ENCODE data around the gene RAB20. TPM values are rescaled to one million over a fixed set of nuclear protein-coding genes. Genes with fewer than 3 reads are reported as not detected.

The RAB20 gene
- polyA plus RNA-seq, 1 experiment = 2.2 TPM

- ChIA-PET POLR2A (no interaction called here), CTCF (no interaction called here)
- TF ChIP-seq CTCF (IDR thresholded peaks at IDR 0.05; ENCODE audit: low read depth, low read length) = no peak
- Histone ChIP-seq H3K9me3 (ENCODE audit: control insufficient read depth, insufficient read depth, low read length) (peaks cover 6% of the 10 kb centered on the region; the same call in 1 of the 2 replicates), H3K4me3 (ENCODE audit: low read depth, low read length) (no peak overlapping the region), H3K27ac (ENCODE audit: low read depth, low read length) (no peak overlapping the region), H3K27me3 (ENCODE audit: control insufficient read depth, insufficient read depth, low read length) (no peaks in the 10 kb centered on the region)
- DNase-seq (ENCODE audit: low read depth, low spot score) = no peak
Observed at GRCh38 chr13:110542169-110542796, 19.2 kb downstream of the RAB20 start.

DNA sequence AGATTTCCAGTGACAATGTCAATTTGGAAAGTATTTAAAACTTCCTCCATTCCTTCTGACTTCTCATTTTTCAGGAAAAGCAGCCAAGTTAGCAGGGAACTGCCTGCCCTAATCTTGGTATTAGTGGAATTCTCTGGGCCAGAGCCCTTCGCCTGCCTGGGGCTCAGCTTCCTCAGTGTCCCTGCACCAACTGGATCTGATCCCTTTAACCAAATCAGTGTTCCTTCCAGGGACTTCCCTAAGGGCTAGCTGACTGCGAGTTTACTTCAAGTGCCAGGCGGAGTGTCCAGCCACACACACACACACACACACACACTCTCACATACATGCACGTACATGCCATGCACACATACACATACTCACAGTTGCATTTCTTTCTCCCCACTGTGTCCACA is 20.0 kb downstream of the RAB20 start:
- Histone ChIP-seq H3K27ac (ENCODE audit: low read depth, low read length) (no peak overlapping the region), H3K27me3 (ENCODE audit: control insufficient read depth, insufficient read depth, low read length) (no peaks in the 10 kb centered on the region), H3K9me3 (ENCODE audit: control insufficient read depth, insufficient read depth, low read length) (peaks cover 6% of the 10 kb centered on the region; the same call in 1 of the 2 replicates), H3K4me3 (ENCODE audit: low read depth, low read length) (no peak overlapping the region)
- TF ChIP-seq CTCF (IDR thresholded peaks at IDR 0.05; ENCODE audit: low read depth, low read length) = no peak
- ChIA-PET POLR2A (no interaction called here), CTCF (interaction anchor here (0.6 kb wide), 1 partner anchor 51 kb away, joined by 4 read pairs; no protein-coding TSS in a partner anchor)
- DNase-seq (ENCODE audit: low read depth, low spot score) = no peak

DNA sequence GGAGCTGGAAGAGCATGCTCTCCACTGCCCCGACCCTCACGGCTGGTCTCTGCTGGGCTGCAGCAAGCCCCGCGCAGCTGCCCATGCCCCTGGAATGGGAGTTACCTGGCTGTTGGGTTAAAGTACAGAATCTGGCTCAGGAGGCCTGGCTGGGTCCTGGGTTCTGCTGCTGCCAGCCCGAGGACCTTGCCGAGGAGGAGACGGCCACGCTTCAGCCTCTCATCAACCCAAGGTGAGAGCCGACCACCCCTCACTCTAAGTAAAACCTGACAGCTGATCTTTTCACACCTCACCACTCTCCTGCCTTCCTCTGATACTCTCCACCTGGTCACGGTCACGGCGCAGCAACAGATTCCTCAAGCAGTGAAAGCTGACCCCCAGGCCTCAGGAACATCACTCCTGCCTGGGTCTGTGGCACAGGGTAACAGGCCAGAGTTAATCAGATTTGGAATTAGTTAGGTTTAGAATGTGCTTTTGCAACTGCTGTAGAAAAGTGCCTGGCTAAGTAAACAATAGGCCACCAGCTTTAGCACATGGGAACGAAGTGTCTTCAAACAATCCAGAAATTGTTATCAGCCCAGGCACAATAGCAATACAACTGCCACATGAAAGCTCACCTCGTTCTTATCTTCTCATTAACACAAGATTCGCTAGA is 20.5 kb downstream of the RAB20 start:
- CTCF ChIA-PET = interaction anchor here (0.6 kb wide), 1 partner anchor 52 kb away, joined by 4 read pairs; no protein-coding TSS in a partner anchor
- no peak for DNase-seq (ENCODE audit: low read depth, low spot score)
- H3K27me3 ChIP-seq (ENCODE audit: control insufficient read depth, insufficient read depth, low read length) = no peaks in the 10 kb centered on the region
- POLR2A ChIA-PET = no interaction called here
- no peak overlapping the region for H3K4me3 ChIP-seq (ENCODE audit: low read depth, low read length)
- H3K9me3 ChIP-seq (ENCODE audit: control insufficient read depth, insufficient read depth, low read length) = peaks cover 6% of the 10 kb centered on the region; the same call in 1 of the 2 replicates
- no peak overlapping the region for H3K27ac ChIP-seq (ENCODE audit: low read depth, low read length)
- no peak for TF ChIP-seq CTCF (IDR thresholded peaks at IDR 0.05; ENCODE audit: low read depth, low read length)

- TF ChIP-seq CTCF (IDR thresholded peaks at IDR 0.05; ENCODE audit: low read depth, low read length) = no peak
- CTCF ChIA-PET = interaction anchor here (0.6 to 0.7 kb wide), 2 partner anchors 19 to 376 kb away, joined by 3 to 6 read pairs; no protein-coding TSS in a partner anchor
- H3K4me3 ChIP-seq (ENCODE audit: low read depth, low read length) = no peak overlapping the region
- DNase-seq (ENCODE audit: low read depth, low spot score) = no peak
- no peaks in the 10 kb centered on the region for H3K27me3 ChIP-seq (ENCODE audit: control insufficient read depth, insufficient read depth, low read length)
- H3K9me3 ChIP-seq (ENCODE audit: control insufficient read depth, insufficient read depth, low read length) = peaks cover 5% of the 10 kb centered on the region
- POLR2A ChIA-PET = no interaction called here
- H3K27ac ChIP-seq (ENCODE audit: low read depth, low read length) = no peak overlapping the region
Observed at GRCh38 chr13:110539894-110540293, 21.6 kb downstream of the RAB20 start.

- H3K27me3 ChIP-seq (ENCODE audit: control insufficient read depth, insufficient read depth, low read length) = no peaks in the 10 kb centered on the region
- no peak overlapping the region for H3K27ac ChIP-seq (ENCODE audit: low read depth, low read length)
- no peak overlapping the region for H3K4me3 ChIP-seq (ENCODE audit: low read depth, low read length)
- TF ChIP-seq CTCF (IDR thresholded peaks at IDR 0.05; ENCODE audit: low read depth, low read length) = no peak
- ChIA-PET POLR2A (no interaction called here), CTCF (interaction anchor here (0.7 kb wide), 2 partner anchors 323 to 398 kb away, joined by 4 to 5 read pairs; no protein-coding TSS in a partner anchor)
- no peaks in the 10 kb centered on the region; the same call in 1 of the 2 replicates for H3K9me3 ChIP-seq (ENCODE audit: control insufficient read depth, insufficient read depth, low read length)
- DNase-seq (ENCODE audit: low read depth, low spot score) = no peak
Observed at GRCh38 chr13:110538632-110539031, 22.9 kb downstream of the RAB20 start.
